OCI-M2 (cell line): ENCODE measurements around the gene CEACAM1.
"Not testable (repeated sequence)": the region's sequence is repeated elsewhere in the genome, so short reads cannot be mapped to it uniquely, and the experiment has no call there.

Experiments used
- DNase-seq: peaks from one replicate; lab custom pipeline; 2025; ENCODE audit not compliant: unreplicated experiment; lab: John Stamatoyannopoulos, UW

CEACAM1 gene

DNA sequence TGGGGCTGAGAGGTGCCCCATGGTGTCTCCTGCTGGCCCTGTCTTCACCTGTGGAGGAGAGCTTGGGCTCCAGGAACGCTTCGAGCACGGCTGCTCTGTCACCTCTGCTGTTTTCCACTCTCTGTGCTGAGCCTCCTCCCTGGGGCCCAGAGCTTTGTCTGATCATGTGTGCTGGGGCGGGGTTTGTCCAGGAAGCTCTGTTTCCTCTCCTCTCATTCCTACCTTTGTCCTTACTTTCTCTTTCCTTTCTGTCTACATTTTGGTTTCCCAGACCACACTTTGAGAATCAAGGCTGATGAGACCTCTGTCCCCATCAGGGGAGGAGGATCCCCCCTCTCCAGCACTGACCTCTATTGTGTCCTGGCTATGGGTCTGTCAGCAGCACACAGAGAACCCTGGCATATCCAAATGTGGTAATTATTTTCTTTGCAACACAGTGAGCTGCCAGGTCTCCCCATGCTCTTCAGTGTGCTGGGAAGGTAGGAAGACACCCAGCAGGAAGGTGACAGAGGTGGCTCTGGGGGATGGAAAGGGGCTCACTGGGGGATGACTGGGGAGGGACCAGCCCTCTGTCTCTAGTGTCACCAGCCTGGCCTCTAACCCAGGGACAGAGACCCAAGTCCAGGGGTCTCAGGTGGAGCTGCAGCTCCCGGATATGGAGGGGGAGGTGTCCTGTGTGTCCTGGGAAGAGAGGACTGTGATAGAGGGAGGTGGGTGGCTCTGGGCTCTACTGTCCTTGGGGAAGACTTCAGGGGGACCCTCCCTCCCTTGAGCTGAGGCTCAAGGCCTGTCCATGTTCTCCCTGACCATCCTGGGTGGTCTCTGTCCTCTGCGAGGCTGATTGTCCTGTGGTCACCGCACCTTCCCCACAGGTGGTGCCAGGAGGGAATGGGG, at the start of gene CEACAM1:
Gene CEACAM1 (minus strand): TSS at position 128 of the 894 bp plus-strand sequence. CDS start 107 bp downstream, at position 21.
- no peak for DNase-seq

DNA sequence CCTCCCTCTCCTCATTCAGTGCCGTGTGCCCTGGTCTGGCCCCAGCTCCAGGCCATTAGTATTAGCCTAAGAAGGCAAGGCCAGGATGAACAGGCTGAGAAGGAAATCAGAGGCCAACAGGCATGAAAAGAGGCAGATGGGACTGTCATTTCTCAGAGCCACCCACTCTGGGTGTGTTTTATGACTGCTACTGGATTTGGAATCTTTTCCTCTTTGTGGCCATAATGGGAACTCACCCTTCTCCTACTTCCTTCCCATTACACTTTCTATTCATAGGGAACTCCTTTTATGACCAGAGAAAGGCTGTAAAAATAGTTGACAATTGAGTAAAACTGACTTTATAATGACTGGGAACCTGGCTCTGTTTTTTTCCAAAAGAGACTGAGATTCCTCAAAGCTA, 48.7 kb upstream of the CEACAM1 start:
- DNase-seq = no peak

DNA sequence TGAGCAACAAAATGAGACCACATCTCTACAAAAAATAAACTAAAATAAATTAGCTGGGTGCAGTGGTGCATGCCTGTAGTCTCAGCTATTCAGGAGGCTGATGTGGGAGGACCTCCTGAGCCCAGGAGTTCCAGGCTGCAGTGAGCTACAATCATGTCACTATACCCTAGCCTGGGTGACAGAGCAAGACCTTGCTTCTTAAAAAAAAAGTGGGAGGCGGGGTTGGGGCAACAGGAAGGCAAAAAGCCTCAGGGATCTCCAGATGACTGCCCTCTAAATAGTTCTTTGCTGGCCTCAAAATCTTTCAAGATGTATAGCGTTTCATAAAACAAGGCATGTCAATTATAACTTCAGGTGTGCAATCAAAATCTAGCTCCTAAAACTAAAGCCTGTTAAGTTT, 48.0 kb upstream of the CEACAM1 start:
- DNase-seq = no peak

DNA sequence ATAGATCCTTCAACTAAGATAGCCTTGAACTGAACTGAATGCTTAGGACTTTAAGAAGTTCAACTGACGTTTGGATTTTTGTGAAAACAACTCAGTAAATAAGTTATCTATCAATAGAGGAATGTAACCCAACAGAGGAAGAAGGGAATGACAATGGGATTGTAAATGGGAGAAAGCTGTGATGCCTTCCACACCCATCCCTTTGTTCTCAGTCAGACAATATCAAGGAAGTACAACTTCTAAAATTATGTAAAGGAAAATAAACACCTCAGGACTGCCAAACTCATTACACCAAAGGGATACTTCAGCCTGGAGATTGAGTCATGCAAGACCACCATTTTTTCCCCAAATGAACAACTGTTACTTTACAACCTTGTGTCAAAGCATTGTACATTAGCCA, 45.4 kb upstream of the CEACAM1 start:
- DNase-seq = no peak

DNA sequence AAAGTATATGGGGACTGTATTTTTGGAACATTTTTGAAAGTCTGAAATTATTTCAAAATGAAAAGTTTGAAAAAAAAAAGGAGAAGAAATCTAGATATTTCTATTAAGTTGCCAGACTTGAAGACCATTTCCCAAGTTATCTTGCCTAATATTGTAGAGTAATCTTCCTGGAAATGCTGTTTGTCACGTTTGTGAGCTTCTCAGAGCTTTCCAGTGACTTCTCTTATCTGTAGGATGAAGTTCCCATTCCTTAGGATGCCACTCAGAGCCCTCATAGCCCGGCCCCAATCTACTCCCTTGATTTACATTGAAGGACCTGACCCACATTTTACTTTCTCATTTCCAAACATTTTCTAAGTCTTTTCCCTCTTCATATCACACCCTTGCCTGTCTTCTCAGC, 42.8 kb upstream of the CEACAM1 start:
- no peak for DNase-seq

DNA sequence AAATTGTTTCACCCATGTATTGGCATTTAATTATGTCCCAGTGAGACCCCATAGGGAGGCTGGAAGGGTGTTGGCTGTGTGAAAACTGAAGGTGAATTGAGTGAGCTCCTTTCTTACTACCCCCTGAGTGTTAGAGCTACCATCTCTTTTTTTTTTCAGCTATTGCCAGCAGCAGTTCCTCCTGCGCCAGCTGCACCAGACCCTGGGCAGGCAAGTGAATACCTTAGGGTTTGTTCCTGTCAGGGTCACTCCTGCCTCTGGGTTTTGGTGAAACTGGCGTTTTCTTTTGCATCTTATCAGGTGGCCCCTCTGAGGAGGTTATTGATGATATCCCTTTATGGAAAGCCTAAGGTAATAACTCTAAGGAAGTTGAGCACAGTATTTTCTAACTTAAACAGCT, 40.9 kb upstream of the CEACAM1 start:
- DNase-seq = no peak

DNA sequence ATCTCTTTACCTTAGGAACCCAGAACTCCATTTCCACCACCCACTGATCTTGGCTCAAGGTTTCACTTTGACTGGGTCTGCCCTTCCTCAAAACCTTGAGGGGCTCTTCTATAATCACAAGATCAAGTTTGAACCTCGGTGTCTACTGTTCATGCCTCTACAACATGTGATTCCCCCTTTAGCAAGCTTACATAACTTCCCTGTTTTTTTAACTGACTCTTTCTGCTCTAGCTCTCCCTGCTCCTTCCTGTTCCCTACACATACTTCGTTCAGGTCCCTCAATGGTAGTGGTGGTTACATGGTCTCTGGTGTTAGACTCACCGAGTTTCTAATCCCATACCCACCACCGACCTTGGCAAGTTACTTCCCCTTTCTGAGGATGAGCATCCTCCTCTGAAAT, 39.7 kb upstream of the CEACAM1 start:
- DNase-seq = no peak

DNA sequence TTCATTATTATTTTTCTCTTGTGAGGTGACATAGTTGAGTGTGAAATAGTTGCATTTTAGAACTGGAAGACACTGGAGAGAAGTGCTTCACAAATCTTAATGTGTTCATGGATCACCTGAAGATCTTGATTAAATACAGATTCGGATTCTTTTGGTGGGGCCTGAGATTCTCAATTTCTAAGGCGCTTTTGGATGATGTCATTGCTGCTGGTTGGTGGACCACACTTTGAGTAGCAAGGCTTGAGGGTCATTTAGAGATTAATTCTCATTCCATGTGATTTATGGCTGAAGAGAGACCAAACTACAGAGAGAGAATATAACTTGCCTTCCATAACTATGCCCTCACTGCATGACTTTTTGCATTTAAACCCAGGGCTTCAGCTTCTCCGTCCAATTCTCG, 39.3 kb upstream of the CEACAM1 start:
- no peak for DNase-seq

DNA sequence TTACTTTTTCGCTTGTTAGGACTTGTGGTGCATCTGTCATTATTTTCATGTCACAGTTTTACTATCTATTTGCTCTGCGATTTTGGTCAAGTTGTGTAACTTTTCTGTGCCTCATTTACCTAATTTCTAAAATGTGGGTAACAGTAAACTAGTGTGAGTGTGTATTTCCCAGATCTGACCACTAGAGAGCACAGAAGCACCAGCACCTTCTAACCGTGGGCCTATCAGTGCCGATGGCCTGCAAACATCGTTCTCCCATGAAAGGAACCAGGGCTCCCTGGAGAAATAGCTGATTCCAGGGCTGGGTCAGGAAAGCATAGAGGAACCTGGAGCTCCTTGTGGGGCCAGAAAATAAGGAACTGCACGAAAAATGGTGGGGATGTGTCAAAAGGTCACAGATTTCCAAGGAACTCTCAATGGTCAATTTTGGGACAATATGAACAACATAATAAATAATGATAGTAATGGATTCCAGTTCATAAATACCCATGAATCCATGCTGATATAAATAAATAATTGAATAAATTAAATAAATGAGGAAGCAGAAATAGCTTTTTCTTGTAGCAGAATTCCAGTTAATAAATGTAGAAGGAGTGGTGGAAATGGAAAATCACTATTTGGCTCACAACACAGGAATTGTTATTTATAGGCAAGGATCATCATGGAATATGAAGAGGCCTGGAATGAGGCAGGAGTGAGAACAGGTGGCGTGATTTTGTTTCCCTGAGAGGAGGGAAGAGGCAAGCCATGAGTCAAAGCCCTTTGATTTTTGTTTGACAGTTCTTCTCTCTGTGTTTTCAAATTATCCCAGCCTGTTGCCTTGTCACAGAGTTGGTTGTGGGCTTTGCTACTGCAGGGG, 35.3 kb upstream of the CEACAM1 start:
- no peak for DNase-seq

DNA sequence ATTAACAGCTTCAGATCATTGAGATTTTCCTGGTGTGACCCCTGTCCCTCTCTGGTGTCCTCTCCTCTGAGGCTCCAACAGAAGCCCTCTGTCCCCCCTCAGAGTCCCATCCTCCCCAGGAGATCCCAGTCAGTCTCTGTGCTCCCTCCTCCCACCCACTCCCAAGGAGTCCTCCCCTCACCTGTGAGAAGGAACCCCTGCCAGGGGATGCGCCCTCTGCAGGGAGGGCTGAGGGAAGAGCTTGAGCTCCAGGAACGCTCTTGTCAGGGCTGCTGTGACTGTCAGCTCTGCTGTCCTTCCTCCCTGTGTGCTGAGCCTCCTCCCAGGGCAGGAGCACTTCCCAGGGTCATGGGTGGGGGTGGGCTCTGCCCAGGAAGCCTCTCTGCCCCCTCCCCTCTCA, 33.2 kb upstream of the CEACAM1 start:
- DNase-seq = no peak

DNA sequence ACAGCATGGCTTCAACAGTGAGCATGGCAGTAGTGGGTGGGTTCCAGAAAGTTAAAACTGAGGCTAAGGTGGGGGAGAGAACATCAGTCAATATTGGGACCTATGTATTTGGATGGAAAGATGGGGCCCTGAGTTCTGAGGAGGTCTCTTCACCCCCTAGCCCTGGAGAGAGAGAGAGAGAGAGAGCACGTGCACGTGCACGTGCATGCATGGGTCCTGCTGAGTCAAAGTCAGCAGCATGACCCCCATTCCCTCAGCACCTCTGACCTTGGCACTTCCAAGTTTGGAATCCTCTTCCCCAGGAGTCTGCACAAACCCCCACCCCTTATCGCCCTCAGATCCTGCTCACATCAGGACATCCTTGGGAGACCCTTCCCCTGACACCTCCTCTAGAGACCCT, 32.5 kb upstream of the CEACAM1 start:
- no peak for DNase-seq

DNA sequence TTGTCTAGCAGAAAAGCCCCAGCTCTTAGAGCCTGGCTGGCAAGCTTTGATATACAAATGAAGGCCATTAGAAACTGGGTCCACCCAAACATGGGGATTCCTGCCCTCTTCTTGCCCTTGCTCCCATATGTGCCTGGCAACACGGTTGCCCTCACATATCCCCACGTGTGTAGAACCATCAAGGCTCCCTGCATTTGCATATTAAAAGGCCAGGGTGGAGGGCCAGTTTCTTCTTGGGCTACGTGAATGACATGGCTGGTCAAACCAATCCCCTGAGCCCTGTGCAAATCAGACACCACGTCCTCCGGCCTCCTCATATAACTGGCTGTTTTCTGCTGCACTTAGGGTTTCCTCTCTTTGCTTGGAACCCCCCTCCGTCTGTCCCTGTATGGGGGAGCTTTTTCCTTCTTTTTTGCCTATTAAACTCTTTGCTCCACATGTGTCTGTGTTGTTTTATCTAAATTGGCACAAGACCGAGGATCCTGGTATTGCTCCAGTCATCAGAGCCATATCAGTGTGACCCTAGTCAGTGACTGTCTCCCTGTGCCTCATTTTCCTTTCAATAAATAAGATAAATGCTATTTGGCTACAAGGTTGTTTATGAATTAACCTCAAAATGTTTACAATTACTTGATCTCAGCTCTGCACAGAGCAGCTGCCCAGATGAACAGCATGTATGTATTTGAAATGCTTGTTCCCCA, 30.3 kb upstream of the CEACAM1 start:
- no peak for DNase-seq

DNA sequence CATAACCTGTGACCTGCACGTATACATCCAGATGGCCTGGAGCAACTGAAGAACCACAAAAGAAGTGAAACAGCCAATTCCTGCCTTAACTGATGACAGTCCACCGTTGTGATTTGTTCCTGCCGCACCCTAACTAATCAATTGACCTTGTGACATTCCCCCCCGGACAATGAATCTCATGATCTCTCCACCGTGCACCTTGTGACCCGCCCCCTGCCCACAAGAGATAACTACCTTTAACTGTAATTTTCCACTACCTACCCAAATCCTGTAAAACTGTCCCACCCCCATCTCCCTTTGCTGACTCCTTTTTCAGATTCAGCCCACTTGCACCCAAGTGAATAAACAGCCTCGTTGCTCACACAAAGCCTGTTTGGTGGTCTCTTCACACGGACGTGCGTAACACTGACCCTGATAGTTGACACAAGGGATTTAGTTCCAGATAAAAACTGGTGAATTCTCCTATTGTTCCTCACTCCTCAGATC, 29.1 kb upstream of the CEACAM1 start:
- DNase-seq = not testable (repeated sequence)

DNA sequence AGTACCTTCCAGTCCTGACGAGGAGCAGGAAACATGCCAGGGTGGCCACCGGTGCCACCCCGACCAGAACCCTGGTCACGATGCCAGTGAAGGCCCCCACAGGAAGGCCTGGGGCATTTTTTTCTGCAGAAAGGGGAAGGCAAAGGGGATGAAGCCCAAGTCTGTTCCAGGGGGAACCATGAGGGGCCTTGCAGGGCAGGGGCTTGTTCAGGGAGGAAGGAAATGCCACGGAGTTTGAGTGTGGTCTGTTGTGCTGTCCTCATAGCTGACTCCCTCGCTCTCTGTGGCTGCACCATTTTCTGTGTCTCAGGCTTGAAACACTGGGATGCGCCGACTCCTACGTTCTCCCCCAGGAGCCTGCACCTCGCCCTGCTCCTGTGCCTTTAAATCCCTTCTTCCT, 27.5 kb upstream of the CEACAM1 start:
- no peak for DNase-seq

DNA sequence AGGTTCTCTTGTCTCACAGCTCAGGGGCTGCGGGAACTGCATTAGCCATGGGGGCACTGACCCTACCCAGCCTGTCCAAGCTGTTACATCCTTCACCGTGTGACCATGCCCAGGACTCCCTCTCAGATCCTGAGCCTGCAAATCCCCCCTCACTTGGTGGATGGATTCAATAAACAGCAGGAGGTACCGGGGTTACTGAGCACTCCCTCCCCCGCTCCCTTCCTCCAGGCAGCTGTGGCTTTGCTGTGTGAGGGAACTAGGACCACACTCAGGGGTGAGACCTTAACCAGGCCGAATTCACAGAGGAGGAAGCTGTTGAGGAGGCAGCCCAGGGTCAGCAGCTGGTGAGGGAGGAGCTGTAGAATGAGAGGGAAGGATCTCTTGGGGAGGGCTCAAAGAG, 27.0 kb upstream of the CEACAM1 start:
- no peak for DNase-seq

DNA sequence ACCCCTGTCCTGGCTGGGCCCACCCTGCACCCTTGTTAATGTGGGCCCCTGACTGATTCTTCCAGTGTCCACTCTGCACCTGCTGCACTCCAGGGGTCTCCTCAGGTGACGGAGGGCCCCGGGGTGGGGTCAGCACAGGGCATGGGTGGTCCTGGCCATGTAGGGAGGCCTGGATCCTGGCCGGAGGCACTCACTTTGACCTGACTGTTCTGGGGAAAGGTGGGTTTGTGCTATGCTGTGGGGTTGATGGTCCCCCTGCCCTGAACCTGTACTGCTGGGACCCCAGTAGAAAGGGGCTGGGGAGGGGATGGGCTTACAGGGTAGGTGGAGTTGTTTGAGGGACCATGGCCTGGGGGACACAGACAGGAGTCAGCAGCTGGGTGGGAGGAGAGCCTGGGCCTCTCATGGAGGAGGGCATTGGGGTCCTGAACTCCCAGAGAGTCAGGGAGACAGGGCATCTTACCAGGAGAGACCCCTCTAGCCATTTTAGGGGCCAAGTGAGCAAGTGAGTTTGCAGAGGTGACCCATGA, 25.8 kb upstream of the CEACAM1 start:
- DNase-seq = no peak

DNA sequence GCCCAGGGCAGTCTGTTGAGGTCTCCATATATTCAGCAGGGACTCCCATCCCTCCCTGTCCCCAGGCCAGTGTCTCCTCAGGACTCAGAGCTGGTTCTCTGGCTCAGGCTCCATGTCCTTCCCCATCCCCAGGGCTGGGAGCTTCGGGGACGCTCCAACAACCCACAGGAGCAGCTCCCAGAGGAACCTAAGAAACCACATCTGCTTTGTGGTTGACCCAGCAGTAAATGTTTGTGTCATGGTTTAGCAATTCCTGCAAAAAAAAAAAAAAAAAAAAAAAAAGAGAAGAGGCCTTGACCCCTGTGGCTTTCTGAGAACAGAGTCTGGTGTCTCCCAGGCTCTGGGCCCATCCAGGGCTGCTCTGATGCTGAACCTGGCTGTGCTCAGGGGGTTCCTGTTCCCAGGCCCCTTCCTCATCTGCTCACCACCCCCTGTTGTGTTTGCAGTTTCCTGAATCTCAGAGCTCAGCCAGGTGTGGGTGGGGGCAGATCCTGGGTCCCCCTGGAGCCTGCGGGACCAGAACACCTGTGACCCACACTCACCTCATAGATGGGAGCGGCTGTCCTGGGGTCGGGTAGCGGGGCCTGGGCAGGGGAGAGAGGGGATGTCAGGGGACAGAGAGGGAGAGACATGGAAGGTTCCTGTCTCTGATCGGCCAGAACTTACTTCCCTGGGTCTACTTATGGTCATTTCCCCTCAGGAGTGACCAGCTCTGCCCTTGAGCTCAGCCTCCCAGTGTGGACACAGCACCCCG, 25.2 kb upstream of the CEACAM1 start:
- no peak for DNase-seq

DNA sequence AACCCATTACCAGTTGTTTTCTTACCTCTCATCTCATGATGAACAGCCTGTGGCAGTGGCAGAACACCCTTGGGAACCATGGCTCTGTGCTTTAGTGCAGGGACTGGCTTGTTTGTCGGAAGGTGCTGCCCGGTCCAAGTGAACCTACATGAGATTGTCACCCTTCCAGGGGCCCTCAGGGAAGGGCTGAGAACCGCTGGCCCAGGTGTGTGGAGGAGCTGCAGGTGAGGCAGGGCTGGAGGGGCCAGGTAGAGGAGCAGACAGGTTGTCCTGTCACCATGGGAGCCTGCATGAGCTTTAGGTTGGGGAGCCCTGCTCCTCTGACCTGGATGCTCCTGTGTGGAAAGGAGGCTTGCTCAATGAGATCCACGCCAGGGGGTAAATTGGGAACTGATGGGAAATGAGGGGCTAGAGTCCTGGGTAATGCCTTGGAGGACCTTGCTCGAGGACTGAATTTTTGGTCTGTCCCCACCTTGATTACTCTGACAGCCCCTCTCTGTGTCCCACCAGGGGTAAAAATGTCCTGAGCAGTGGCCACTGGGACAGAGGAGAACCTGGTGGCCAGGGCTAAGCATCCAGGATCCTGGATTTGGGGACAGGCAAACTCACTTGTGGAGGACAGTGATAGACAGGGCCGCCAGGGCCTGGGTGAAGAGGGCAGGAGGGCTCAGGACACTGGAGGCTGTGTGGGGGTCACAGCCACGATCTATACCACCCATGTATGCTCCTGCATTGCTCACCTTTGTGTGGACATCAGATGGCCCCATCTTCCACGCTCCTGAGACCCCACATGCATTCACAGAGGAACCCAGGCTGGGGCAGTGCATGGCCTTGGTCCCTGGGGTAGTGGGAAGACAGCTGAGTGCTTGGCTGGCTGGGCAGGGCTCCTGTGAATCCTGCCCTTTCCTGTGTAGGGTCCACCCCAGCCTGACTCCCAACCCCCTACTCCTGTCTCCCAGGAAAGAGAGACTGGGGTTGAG, 24.1 kb upstream of the CEACAM1 start:
- DNase-seq = no peak

DNA sequence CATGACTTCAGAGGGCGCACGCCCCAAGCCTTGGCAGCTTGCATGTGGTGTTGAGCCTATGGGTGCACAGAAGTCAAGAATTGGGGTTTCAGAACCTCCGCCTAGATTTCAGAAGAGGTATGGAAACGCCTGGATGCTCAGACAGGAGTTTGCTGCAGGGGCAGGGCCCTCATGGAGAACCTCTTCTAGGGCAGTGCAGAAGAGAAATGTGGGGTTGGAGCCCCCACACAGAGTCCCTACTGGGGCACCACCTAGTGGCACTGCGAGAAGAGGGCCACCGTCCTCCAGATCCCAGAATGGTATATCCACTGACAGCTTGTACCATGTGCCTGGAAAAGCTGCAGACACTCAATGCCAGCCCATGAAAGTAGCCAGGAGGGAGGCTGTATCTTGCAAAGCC, 22.2 kb upstream of the CEACAM1 start:
- not testable (repeated sequence) for DNase-seq
